ENCODE measurements around the gene PEPD.

- no peak for TF ChIP-seq CTCF (conservative IDR thresholded peaks at IDR 0.05 in 1 of 2, IDR thresholded peaks at IDR 0.05 in 1 of 2; ENCODE audit: extremely low read depth in 1 of 2, insufficient read depth in 1 of 2, low read depth in 1 of 2, low read length in 2 of 2)
- no peak for TF ChIP-seq EZH2 (IDR thresholded peaks at IDR 0.05; ENCODE audit: borderline replicate concordance, low read length)
Observed at GRCh38 chr19:33481863-33482262, 39.7 kb downstream of the PEPD start.

Measured in mammary epithelial cell (primary cell).